Vagina (tissue), 2 donors: ENCODE measurements around the gene CCDC170. TPM values are rescaled to one million over a fixed set of nuclear protein-coding genes. Genes with fewer than 3 reads are reported as not detected.
A peak's percentile ranks its signal among the peaks of the same experiment; 100 is the strongest.

Experiments
- DNase-seq, 2 donors: peaks; one replicate each; pipeline ENCODE4 v3.0.0-alpha.2; 2017; ENCODE audit errors: extremely low spot score in 2 of 2
- H3K27ac ChIP-seq: fragments of 200-600 bp; sonication (generic); one replicate; pipeline ENCODE4 v1.5.1; 2019
- H3K27me3 ChIP-seq: fragments of 200-600 bp; sonication (generic); one replicate; pipeline ENCODE4 v1.5.1; 2019
- H3K36me3 ChIP-seq, 2 donors: fragments of 200-600 bp; sonication (generic); one replicate each; pipeline ENCODE4 v1.5.1; 2017 to 2019
- H3K4me1 ChIP-seq: fragments of 200-600 bp; sonication (generic); one replicate; pipeline ENCODE4 v1.5.1; 2019
- H3K4me3 ChIP-seq, 2 donors: fragments of 200-600 bp; sonication (generic); 1 replicate in 1 of 2; 2 replicates in 1 of 2; pipeline ENCODE4 v1.5.1; 2016 to 2019
- H3K9me3 ChIP-seq: fragments of 200-600 bp; sonication (generic); one replicate; pipeline ENCODE4 v1.5.1; 2019
- CTCF ChIP-seq, 3 experiments: fragments of 450-650 bp in 2 of 3; fragments of 200-600 bp in 1 of 3; sonication (generic) in 1 of 3; IDR thresholded peaks; one replicate each; pipeline ENCODE4 v1.5.1; 2017 to 2019; ENCODE audit warnings: antibody characterized with exemption in 3 of 3, mild to moderate bottlenecking in 2 of 3, moderate library complexity in 2 of 3
- POLR2A ChIP-seq, 2 donors: fragments of 450-650 bp; IDR thresholded peaks; one replicate each; pipeline ENCODE4 v1.6.1; 2017; ENCODE audit warnings: antibody characterized with exemption in 2 of 2, mild to moderate bottlenecking in 2 of 2, moderate library complexity in 2 of 2
- POLR2AphosphoS5 ChIP-seq, 2 donors: sonication (generic); formaldehyde crosslinking; IDR thresholded peaks; one replicate each; pipeline ENCODE4 v1.9.0; 2017; ENCODE audit warnings: antibody characterized with exemption in 2 of 2, mild to moderate bottlenecking in 2 of 2, low read depth in 1 of 2; ENCODE audit not compliant: insufficient read depth in 1 of 2
- intact Hi-C: fragments of 100-400 bp; cut with DNase I; formaldehyde crosslinking; loops from one replicate; pipeline ENCODE4 v1.15.1; 2023
- total RNA-seq: library from RNA; depleted of rRNA; stranded (reverse); fragments of >200 nt; gene quantifications from one replicate; pipeline ENCODE4 v1.2.3, GENCODE V29; 2016

The CCDC170 gene
- total RNA-seq, 1 donor from 2014 or later = 2.0 TPM

DNA sequence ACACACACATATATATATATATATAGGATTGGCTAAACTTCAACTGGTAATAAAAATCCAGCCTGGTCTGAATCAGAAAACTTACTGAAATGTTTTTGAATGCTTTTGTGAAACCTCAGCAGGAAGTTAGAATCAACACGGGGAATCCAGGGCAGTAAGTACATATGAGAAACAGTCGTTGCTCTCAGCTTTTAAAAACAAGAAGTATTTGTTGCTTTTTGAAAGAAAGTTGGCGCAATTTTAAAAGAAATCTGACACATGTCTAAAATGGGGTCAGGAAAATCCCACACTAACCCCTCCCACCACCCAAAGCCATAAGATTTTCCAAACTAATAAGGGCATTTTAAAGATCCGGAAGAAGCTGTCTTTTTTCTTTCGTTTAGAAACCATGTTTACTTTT is 11.5 kb upstream of the CCDC170 start:
- DNase-seq = no peak
- intact Hi-C loops = no loop called here
- H3K27ac ChIP-seq = peak overlapping the region; percentile 62
- no peaks in the 10 kb centered on the region for H3K9me3 ChIP-seq
- peaks cover 10% of the 10 kb centered on the region for H3K4me1 ChIP-seq
- TF ChIP-seq POLR2AphosphoS5 (IDR thresholded peaks at IDR 0.05; ENCODE audit: insufficient read depth in 1 of 2, low read depth in 1 of 2) = no peak
- TF ChIP-seq POLR2A (IDR thresholded peaks at IDR 0.05) = no peak
- TF ChIP-seq CTCF (IDR thresholded peaks at IDR 0.05) = no peak
- no peaks in the 10 kb centered on the region for H3K27me3 ChIP-seq
- no peaks in the 10 kb centered on the region for H3K36me3 ChIP-seq
- peak overlapping the region; percentile 8 to 9 for H3K4me3 ChIP-seq

DNA sequence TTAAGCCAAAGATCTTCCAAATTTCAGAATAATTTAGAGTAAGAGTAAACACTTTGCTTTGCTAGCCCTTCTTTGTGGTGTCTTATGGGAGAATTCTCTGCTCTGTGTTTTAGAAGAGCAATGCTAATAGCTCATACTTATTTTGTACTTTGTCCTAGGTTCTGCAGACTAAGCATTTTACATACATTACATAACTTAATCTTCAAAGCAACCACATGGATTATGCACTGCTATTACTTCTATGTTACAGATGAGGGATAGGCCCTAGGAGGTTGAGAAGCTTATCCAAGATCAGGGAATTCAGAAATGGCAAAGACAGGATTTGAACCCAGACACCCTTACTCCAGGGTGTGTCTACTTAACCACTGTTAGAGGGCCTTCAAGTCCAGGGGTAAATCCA is 9.8 kb upstream of the CCDC170 start:
- H3K4me3 ChIP-seq = no peak overlapping the region
- H3K36me3 ChIP-seq = no peaks in the 10 kb centered on the region
- DNase-seq = no peak
- no peaks in the 10 kb centered on the region for H3K9me3 ChIP-seq
- H3K27me3 ChIP-seq = no peaks in the 10 kb centered on the region
- TF ChIP-seq CTCF (IDR thresholded peaks at IDR 0.05) (no peak), POLR2A (IDR thresholded peaks at IDR 0.05) (no peak), POLR2AphosphoS5 (IDR thresholded peaks at IDR 0.05; ENCODE audit: insufficient read depth in 1 of 2, low read depth in 1 of 2) (no peak)
- intact Hi-C loops = no loop called here
- H3K4me1 ChIP-seq = peaks cover 10% of the 10 kb centered on the region
- no peak overlapping the region for H3K27ac ChIP-seq

- Histone ChIP-seq H3K4me3 (no peak overlapping the region), H3K9me3 (no peaks in the 10 kb centered on the region), H3K27me3 (no peaks in the 10 kb centered on the region), H3K27ac (no peak overlapping the region), H3K4me1 (no peaks in the 10 kb centered on the region), H3K36me3 (no peaks in the 10 kb centered on the region)
- no peak for TF ChIP-seq CTCF (IDR thresholded peaks at IDR 0.05)
- TF ChIP-seq POLR2A (IDR thresholded peaks at IDR 0.05) = no peak
- no peak for TF ChIP-seq POLR2AphosphoS5 (IDR thresholded peaks at IDR 0.05; ENCODE audit: insufficient read depth in 1 of 2, low read depth in 1 of 2)
- intact Hi-C loops = no loop called here
- DNase-seq = no peak
Measured at GRCh38 chr6:151488226-151488625, 5.6 kb upstream of the CCDC170 start.

DNA sequence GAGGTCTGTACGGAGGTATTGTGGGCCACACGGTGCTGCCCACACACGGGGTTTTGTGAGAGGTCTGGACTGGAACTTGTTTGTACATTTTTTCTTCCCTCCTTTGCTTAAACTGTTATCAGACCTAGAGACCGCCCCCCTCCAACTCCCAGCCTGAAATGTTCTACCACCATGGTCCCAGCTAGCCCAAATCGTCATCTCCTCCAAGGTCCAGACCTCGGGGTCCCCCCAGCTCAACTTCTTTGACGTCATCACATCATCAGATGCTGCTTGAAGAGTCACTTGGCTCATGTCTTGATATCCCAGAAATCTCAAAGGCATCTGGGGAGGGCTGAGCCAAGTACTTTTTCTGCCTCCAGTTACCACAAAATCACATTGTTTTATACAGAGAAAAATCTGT is 2.8 kb upstream of the CCDC170 start:
- H3K27me3 ChIP-seq = no peaks in the 10 kb centered on the region
- H3K4me1 ChIP-seq = no peaks in the 10 kb centered on the region
- no peak overlapping the region for H3K27ac ChIP-seq
- TF ChIP-seq CTCF (IDR thresholded peaks at IDR 0.05) (no peak), POLR2AphosphoS5 (IDR thresholded peaks at IDR 0.05; ENCODE audit: insufficient read depth in 1 of 2, low read depth in 1 of 2) (no peak), POLR2A (IDR thresholded peaks at IDR 0.05) (no peak)
- no peaks in the 10 kb centered on the region for H3K36me3 ChIP-seq
- H3K4me3 ChIP-seq = no peak overlapping the region
- DNase-seq = no peak
- intact Hi-C loops = no loop called here
- H3K9me3 ChIP-seq = no peaks in the 10 kb centered on the region

- TF ChIP-seq POLR2A (IDR thresholded peaks at IDR 0.05) (no peak), CTCF (IDR thresholded peaks at IDR 0.05) (no peak), POLR2AphosphoS5 (IDR thresholded peaks at IDR 0.05; ENCODE audit: insufficient read depth in 1 of 2, low read depth in 1 of 2) (no peak)
- Histone ChIP-seq H3K9me3 (no peaks in the 10 kb centered on the region), H3K27me3 (no peaks in the 10 kb centered on the region), H3K4me3 (peak overlapping the region; percentile 70), H3K4me1 (no peaks in the 10 kb centered on the region), H3K36me3 (no peaks in the 10 kb centered on the region), H3K27ac (peak overlapping the region; percentile 92)
- DNase-seq = no peak
- intact Hi-C loops = no loop called here
Measured at GRCh38 chr6:151493161-151493803, 535 bp upstream of the CCDC170 start.
